T1000 (cell line): ENCODE results near the gene SC5D.

ENCODE experiments used
- DNase-seq: peaks from one replicate; lab custom pipeline; 2025; ENCODE audit warnings: mixed read lengths; lab: John Stamatoyannopoulos, UW

Gene SC5D

DNA sequence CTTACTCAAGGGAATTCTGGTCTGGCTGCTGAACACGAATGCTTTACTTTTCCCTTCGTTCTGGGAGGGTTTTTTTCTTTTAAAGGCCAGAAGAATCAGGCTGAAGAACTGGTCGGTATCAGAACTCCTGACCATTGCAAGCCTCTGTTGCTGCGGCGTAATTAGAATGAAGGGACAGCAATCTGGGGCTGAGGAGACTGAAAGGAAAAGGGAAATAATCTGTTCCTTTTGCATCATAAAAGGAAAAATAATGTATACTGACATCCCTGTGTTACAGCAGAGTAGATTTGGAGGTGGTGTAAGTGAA, 670 bp downstream of the SC5D start:
- DNase-seq, result no peak

DNA sequence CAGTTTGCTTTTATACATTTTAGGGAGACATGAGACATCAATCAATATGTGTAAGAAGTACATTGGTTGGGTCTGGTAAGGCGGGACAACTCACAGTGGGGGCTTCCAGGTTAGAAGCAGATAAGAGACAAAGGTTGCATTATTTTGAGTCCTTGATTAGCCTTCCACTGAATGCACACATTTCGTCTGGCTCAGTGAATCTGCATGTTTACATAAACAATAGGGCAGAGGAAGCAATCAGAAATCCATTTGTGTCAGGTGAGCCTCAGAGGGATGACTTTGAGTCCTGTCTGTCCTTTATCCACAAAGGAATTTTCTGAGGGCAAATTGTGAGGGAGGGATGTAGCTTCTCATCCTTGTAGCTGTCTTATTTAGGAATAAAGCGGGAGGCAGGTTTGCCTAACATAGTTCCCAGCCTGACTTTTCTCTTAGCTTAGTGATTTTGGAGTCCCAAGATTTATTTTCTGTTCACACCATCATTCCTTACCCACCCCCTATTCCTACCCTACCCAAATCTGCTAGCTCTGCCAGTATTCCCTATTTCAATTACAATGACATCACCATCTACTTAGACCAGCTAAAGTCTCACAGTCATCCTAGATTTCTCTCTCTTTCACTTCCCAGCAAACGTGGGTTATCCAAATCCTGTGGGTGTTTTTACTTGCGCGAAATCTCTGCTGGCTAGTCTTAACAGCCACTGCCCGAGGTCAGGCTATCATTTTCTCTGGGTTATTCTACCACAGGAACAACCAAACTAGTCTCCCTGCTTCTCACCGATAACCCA, 2.9 kb downstream of the SC5D start:
- DNase-seq, result no peak

DNA sequence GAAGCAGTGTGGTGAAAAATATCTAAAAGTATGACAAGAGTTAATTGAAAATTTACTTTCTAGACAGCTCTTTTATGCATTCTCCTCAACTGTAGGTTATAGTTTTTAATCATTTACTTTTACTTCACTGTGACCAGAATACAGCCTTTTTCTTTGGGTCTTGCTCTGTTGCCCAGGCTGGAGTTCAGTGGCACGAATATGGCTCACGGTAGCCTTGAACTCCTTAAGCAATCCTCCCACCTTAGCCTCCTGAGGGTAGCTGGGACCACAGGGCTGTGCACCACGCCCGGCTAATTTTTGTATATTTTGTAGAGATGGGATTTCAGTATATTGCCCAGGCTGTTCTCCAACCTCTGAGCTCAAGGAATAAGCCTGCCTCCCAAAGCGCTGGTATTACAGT, 5.3 kb downstream of the SC5D start:
- DNase-seq, result no peak

DNA sequence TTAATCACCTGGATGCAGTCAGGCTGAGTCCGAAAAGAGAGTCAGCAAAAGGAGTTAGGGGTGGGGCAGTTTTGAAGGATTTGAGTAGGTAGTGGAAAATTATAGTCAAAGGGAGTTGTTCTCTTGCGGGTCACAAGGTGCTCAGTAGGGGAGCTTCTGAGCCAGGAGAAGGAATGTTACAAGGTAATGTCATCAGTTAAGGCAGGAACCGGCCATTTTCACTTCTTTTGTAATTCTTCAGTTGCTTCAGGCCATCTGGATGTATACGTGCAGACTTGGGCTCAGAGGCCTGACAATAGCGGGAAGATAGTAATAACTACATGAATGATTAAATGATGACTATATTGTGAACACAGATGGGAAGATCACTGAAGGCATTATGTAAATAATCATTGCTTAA, 6.2 kb downstream of the SC5D start:
- DNase-seq, result no peak

DNA sequence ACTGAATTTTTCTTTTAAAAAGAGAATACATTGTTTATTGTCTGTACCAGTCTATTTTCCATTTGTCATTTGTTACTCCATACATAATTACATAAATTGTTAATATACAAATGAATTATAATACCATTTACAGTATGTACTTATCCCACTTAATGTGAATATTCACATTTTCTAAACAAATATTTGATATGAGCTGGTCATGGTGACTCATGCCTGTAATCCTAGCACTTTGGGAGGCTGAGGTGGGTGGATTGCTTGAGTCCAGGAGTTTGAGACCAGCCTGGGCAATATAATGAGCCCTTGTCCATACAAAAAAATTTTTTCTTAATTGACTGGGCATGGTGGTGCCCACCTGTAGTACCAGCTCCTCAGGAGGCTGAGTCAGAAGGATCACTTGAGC, 6.8 kb downstream of the SC5D start:
- DNase-seq, result no peak

DNA sequence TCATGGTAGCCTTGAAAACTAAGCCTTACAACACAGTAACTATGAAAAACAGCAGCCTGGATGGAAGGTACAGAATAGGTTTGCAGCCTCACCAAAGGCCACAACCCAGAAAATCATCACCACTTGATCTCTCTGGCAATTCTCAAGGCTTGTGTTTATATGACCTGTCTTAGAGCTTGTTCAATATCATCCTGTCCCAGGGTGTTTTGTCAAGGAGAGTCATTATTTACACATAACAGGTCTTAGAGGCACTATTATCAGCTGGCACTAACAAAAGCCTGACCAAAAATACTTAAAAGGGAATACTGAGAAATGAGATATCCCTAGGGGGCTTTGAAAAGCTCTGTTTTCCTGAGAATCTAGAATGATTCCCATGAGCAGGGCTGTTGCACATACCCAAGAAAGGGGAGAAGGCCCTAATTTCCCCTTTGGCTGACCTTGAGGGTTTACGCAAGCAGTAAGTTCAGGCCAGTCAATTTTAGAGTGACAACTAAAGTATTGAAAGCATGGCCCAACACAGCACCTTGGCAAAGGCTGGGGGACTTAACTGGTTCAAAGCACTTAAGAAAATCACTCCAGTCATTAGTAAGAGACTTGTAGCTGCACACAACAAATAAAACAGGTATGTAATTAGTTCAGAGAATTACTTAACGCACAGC, 7.9 kb downstream of the SC5D start:
- DNase-seq, result no peak

DNA sequence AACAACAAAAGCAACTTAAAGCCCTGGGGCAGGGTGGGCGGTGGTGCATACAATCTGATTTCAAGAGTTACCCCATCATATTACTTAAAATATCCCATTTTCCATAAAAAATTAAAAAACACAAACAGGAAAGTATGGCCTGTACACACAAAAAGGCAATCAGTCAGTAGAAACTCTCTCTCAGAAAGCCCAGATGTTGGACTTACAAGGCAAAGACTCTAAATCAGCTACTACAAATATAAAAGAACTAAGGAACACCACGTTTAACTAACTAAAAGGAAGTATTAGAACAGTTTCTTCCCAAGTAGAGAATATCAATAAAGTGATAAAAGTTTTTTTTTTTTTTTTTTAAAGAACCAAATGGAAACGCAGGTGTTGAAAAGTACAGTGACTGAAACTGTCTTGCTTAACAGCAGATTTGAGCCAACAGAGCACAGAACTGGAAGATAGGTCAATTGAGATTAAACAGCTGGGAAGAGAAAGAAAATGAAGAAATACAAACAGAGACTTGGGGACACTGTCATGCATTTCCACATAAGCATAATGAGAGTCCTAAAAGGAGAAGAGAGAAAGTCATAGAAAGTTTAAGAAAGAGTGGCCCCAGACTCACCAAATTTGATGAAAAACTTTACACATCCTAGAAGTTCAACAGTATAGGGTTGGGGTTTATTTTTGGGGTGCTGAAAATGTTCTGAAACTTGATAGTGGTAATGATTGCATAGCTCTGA, 8.6 kb downstream of the SC5D start:
- no peak for DNase-seq

DNA sequence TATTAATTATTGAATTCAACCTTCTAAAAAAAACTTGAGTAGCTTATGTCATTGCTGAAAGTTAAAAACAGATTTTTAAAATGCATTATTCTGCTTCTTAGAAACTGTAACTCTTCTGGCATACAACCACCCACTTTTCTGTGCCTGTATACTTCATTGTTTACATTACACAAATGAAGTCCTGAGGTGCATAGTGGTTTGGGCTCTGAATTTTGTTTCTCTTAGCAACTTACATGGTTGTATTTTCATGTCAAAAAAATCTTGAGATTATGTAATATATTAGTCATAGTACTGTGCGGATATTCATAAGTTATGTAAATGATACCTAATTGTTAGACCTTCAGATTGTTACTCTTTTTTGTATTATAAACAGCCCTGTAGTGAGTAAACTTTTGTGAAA, 12.2 kb downstream of the SC5D start:
- no peak for DNase-seq

DNA sequence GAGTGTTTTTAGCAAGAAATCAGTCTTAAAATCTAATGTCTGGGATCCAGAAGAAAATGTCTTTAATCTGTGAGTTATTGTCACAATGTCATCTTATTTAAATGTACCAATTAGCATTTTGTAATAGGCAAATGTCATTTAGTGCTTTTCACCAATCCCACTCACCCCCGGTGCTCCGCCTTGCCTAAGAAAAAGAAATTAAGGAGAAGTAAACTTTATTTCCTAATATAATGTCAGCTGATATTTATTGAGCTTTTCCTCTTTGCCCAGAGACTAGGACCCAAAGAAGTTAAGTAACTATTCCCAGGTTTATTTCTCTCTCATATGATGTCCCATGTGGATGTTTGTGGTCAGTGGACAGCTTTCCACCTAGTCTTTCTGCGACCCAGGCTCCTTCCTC, 16.2 kb downstream of the SC5D start:
- DNase-seq, result no peak

DNA sequence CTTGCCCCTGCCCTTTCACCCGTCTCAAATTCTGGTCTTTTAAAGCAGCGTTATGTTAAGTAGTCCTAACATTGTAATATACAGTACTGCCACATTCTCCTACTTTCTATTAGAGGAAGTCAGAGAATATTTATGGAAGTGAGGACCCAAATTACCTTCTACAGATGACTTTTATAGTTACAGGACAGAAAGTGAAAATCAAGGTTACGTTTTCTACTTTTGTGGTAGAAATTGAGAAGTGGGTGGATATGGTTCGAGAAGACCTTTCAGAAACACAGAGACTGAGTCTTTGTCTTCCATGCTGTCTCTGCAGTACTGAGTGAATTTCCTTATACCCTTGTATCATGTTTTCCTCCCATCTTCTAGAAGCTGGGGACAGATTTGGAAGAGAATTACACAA, 17.1 kb downstream of the SC5D start:
- DNase-seq, result no peak

DNA sequence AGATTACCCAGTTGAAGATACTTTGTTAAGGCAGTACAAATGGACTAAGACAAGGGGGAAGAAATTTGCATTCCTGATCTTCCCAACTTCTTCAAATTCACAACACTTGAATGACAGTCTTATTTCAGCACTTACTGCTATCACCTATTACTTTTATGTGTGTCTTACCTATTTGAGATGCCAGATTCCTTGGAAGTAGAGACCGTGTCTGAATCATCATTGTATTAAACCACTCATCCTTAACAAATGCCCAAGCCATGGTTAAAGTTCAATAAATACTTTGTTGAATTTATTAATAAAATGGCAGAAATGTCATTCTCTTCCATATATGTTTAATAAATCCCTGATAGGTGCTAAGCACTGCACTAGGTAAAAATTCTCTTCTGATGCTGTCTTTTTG, 18.3 kb downstream of the SC5D start:
- no peak for DNase-seq

DNA sequence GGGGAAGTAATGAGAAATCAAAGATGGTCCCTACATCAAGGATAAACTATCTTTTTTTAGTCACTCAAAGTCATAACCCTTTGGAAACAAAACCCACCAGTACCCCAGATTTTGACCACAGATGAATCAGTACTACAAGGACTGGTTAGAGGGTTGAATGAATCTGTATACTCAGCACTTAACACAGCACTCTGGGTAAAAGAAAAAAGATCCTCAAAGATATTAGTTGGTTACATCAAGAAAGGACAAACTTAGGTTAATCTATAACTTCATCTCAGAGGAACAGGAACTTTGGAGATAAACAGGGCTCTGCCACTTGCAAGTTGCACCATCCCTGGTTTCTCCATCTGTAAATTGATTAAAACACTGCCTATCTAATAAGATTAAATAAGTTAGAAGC, 18.8 kb downstream of the SC5D start:
- no peak for DNase-seq

DNA sequence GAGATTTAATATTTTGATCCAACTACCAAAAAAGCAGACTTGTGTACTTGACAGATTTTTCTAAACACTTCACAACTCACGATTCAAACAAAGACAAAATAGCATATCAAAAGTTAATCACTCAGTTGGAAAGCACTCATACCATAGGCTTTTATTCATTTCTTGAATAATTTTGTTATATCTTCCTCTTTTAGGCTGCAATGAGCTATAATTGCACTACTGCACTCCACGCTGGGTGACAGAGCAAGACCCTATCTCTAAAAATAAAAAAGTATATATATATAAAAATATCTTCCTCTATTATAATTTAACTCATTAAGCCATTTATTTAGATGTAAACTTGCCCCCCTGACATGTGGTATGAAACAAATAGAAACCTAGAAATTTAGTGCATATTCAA, 19.9 kb downstream of the SC5D start:
- DNase-seq, result no peak

DNA sequence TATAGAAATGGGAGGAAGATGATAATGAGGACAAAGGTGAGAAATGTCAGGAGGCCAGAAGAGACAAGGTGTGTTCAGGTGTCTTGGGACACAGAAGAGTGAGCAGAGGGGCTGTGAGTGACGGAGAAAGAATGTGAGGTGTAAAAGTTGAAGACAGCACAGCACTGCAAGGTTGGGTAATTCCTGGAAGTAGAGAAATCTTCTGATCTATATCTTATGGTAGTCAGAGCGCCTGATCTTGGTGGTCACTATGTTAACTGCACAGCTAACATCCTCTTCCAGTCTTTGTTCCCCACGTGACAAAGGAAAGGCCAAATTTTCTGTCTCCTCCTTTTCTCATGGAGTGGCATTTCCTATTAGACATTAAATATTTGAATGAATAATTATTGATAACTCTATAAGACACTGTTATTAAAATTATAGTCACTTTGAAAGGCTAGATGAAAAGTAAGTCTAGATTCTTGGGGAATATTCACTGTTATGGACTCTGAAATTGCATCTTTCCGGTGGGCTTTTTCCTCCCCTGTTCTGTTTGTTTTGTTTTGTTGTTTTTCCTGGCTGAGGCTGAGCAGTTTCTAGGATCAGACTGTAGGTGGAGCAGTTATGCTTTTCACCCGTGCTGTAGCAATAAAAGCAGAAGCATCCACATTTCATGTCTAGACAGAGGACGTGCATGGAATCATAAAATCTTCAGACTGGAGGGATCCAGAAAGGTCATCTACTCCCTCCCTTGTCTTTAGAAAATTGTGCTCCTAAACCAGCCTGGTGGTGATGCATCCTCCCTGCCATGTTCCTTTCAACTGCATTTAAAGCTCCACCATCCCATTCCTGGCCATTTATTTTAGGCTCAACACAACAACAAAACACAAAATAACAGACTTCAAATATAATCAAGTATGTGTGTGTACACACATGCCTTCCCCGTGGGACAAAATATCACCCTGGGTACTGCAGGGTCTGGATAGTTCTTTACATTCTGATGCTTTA, 26.6 kb downstream of the SC5D start:
- no peak for DNase-seq

DNA sequence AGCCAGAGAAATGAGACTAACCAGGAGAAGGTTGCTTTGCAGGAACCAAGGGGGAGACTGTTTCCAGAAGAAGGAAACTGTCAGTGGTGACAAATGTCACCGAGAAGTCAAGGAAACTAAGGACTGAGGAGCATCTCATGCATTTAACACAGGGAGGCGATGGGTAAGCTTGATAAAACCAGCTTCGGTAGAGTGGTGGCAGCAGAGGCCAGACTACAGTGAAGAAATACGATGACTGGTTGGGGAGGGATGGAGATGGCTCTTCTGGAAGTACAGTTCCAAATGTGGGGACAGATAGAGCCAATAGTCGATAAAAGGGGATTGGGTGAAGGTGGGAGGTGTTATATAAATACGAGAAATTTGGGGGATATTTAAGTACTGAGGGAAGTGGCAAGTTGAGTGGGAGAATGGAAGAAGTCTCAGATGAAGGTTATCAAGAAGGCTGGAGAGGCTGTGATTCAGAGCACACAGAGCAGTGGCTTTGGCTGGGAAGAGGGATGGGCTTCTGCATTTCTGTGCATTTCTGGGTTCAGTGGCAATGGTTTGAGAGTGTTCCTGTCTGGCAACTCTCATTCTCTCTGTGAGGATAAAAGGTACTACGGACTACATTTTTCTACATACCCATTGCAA, 29.2 kb downstream of the SC5D start:
- no peak for DNase-seq

DNA sequence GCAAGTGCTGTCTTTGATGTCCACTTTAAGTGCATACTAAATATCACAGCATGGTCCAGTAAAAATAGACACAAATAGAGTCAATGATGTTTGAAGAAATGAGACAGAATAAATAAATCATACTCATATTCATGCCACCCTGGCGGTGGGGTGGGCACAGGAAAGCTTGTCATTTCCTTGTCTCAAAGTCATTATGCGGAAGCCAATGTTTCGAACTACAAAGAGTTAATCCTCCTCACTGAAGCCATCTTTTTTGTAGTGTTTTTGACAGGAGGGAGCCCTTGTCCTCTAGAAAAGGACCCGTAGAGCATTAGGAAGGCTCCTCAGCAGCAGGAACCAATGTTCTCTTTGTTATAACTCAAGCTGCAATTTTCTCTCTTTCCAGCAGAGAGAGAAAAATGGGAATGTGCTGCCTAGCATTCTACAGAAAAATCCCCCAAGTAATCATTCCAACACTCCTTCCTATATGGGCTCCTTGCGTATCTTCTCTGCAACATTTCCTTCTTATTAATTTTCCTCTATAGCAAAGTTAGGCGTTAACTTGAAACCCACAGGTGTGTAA, 30.6 kb downstream of the SC5D start:
- no peak for DNase-seq

DNA sequence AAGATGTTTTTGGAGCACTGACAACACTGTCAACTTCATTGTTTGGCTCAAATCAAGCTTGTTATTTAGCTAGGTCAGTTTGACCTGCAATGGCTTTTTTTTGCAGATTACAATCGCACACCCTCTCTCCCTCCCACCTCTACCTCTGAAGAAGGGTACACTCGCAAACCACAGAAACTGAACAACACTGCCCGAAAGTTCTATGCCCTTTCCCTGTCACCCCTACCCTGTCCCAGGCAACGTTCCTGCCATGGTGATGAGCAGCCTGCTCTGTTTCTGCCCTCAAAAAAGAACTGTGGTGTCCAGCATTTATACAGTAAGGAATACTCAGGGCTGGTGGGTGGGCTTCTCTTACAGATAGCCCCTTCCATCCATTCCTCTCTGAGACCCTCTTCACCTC, 33.7 kb downstream of the SC5D start:
- DNase-seq, result no peak

DNA sequence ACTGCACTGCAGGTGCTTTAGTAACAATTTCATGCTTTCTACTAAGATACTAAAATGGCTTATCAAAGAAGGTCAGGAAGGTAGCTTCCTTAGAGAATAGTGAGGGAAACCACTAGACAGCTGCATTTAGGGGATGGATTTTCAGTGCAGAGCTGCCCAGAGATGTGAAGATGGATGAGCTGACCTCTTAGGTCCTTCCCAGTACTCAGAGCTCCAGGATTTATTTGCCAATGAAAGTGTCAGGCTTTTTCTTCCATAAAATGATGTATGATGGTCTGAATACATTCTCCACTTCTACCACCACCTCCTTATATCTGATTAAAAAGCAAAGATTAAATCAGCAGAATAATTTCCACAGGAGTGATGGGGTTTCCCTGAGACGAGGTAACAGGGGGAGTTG, 35.0 kb downstream of the SC5D start:
- no peak for DNase-seq

DNA sequence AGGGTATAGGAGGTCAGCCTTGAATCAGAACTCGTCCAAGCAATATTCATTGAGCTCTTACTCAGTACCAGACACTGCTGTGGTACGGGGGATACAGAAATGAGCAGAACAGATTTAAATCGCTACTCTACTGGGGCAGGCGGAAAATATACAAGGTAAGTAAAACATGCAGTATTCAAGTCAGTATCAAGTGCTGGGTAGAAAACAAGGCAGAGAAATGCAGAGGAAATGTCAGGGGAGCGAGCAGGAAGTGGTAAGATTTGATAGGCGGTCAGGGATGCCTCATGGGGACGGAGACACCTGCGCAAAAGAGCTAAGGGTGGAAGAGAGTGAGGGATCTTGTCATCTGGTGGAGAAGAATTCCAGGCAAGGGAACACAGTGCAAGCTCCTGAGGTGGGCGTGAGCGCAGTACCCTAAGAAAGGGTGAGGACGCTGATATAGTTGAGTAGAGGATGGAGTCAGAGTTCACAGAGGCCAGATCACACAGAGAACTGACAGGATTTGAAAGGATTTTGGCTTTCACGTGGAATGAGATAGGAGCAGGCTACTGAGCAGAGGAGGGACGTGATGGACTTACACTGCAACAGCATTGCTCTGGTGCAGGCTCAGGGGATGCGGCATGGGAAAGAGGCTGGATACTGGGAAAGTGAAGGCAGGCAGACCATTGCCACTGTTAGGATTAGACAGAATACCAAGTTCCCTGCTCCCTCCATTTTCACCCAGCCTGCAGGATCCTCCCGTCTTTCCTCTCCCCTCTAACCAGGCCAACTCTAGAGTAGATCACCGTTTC, 35.8 kb downstream of the SC5D start:
- no peak for DNase-seq

DNA sequence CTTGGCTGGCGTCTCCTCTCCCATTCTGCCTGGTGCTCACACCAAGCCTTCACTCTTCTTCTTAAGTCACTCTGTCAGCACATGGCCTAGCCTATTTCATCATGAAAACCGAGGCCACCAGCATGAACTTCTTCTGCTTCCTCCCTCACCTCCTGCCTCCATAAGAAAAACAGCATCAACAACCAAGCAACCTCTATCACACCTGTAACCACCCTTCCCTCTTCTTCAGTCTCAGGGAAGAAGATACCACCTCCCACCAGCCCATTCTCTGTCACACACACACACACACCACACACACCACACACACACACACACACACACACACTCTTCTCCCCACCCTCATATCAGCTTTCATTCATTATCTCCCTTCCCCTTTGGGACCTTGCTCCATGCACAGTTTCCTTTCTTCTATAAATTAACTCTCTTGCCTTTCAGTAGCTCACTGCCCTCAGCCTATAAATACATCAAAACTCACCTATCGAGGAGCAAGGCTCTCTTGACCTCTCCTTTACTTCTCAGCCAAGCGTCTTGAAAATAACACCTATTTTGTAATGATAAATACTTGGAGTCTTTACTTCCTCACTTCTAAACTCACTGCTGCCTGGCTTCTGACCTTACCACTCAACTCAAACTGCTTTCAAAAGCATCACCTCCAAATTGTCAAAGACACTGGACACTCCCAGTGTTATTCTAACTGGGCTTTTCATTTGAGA, 36.6 kb downstream of the SC5D start:
- DNase-seq, result no peak
